Thoracic aorta (tissue), 2 donors: Measurements from ENCODE around the gene BRPF3. TPM values are rescaled to one million over a fixed set of nuclear protein-coding genes. Genes with fewer than 3 reads are reported as not detected.

ENCODE experiments used
- ATAC-seq: fragments of 150-250 bp; one replicate; pipeline ENCODE4 v1.8.0; 2017; ENCODE audit warnings: low read depth; ENCODE audit not compliant: insufficient number of reproducible peaks, low FRiP score
- DNase-seq: peaks from one replicate; pipeline ENCODE4 v3.0.0-alpha.2; 2020; ENCODE audit warnings: low spot score
- H3K27ac ChIP-seq, 2 donors: fragments of 200-600 bp; sonication (generic); 1 replicate in 1 of 2; 2 replicates in 1 of 2; pipeline ENCODE4 v1.5.1; 2016; ENCODE audit warnings: mild to moderate bottlenecking in 2 of 2, moderate library complexity in 2 of 2
- H3K27me3 ChIP-seq: fragments of 200-600 bp; sonication (generic); replicated peaks from 2 replicates; pipeline ENCODE4 v1.6.0; 2016; ENCODE audit warnings: mild to moderate bottlenecking; ENCODE audit not compliant: insufficient read depth
- H3K36me3 ChIP-seq: fragments of 200-600 bp; sonication (generic); one replicate; pipeline ENCODE4 v1.5.1; 2016
- H3K4me1 ChIP-seq, 2 donors: fragments of 200-600 bp; sonication (generic); 1 replicate in 1 of 2; 2 replicates in 1 of 2; pipeline versions ENCODE4 v1.5.1 to v1.6.0; 2016; ENCODE audit warnings: low read depth in 2 of 2, mild to moderate bottlenecking in 1 of 2; ENCODE audit not compliant: control insufficient read depth in 1 of 2
- H3K4me3 ChIP-seq: fragments of 200-600 bp; sonication (generic); 2 replicates; pipeline ENCODE4 v1.5.1; 2016; ENCODE audit warnings: mild to moderate bottlenecking
- H3K9me3 ChIP-seq: fragments of 200-600 bp; sonication (generic); 2 replicates; pipeline ENCODE4 v1.5.1; 2016
- total RNA-seq, 2 donors: library from RNA; depleted of rRNA; stranded (reverse); fragments of >200 nt; gene quantifications; one replicate each; pipeline versions ENCODE4 v1.1.0 to v1.2.3, GENCODE V29; 2016
- TF ChIP-seq, protein P1 (sequence below): fragments of 200-600 bp; sonication (generic); IDR thresholded peaks from one replicate; pipeline ENCODE4 v1.5.1; 2019; ENCODE audit warnings: antibody characterized with exemption

BRPF3 gene
- total RNA-seq: 10 to 100 TPM; 23.2 to 29.2 TPM

DNA sequence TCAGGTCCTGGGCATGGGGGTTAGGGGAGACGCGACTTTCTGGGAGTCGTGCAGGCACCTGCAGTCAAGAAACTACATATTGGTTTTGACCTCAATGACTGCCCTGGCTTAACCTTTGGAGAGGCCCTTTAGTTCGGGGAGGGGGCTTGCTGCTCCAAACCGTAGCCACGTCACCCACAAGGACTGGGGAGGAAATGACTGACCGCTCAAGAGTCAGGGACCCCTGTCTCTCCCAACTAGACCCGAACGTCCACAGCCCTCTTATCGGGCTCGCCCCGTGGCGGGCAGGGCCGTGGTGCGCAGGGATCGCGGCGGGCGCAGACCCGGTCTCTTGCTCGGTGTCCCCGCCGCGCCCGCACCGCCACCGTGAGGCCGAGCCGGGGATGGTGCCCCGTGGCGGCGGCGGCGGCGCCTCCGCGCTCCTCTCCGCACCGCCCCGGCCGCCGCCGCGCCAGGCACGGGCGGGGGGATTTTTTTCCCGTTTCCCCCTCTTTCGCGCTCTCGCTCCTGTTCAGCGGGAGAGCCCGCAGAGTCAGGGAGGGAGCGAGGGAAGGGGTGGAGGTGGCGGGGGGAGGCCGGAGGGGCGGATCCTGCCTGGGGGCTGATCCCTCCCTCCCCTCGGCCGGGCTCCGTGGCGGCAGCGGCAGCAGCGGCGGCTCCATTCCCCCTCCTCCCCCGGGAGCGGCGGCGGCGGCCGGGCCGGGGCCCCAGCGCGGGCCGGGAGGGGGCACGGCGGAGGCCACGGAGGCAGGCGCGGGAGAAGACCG, at the start of gene BRPF3:
Gene BRPF3, plus strand, starts transcription at position 632 of the 767 bp plus-strand sequence. CDS start 3,579 bp downstream, outside the sequence.
- DNase-seq (peak; percentile 31), ATAC-seq (peak; percentile 71)
- TF ChIP-seq, protein P1, sequence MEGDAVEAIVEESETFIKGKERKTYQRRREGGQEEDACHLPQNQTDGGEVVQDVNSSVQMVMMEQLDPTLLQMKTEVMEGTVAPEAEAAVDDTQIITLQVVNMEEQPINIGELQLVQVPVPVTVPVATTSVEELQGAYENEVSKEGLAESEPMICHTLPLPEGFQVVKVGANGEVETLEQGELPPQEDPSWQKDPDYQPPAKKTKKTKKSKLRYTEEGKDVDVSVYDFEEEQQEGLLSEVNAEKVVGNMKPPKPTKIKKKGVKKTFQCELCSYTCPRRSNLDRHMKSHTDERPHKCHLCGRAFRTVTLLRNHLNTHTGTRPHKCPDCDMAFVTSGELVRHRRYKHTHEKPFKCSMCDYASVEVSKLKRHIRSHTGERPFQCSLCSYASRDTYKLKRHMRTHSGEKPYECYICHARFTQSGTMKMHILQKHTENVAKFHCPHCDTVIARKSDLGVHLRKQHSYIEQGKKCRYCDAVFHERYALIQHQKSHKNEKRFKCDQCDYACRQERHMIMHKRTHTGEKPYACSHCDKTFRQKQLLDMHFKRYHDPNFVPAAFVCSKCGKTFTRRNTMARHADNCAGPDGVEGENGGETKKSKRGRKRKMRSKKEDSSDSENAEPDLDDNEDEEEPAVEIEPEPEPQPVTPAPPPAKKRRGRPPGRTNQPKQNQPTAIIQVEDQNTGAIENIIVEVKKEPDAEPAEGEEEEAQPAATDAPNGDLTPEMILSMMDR: peak; percentile 41
- no peaks in the 10 kb centered on the region for H3K27me3 ChIP-seq
- peak within 1 kb of the TSS; percentile 92 to 94 for H3K27ac ChIP-seq
- H3K36me3 ChIP-seq: peaks cover 14% of the 10 kb centered on the region
- H3K4me1 ChIP-seq: peaks cover 11 to 24% of the 10 kb centered on the region in 2 donors
- no peaks in the 10 kb centered on the region for H3K9me3 ChIP-seq
- peak within 1 kb of the TSS; percentile 88 for H3K4me3 ChIP-seq

GRCh38 chr6:36147294-36147693, 49.2 kb upstream of the BRPF3 start:
- ATAC-seq: no peak
- no peak overlapping the region for H3K27ac ChIP-seq
- H3K9me3 ChIP-seq: no peaks in the 10 kb centered on the region
- H3K36me3 ChIP-seq: no peaks in the 10 kb centered on the region
- no peak for DNase-seq
- TF ChIP-seq, protein P1: no peak
- H3K4me1 ChIP-seq: no peaks in the 10 kb centered on the region
- H3K27me3 ChIP-seq: no peaks in the 10 kb centered on the region
- H3K4me3 ChIP-seq: no peak overlapping the region

GRCh38 chr6:36149476-36149875, 47.1 kb upstream of the BRPF3 start:
- H3K27ac ChIP-seq: no peak overlapping the region
- ATAC-seq (no peak), DNase-seq (no peak)
- no peaks in the 10 kb centered on the region for H3K4me1 ChIP-seq
- TF ChIP-seq, protein P1: no peak
- no peaks in the 10 kb centered on the region for H3K9me3 ChIP-seq
- no peaks in the 10 kb centered on the region for H3K36me3 ChIP-seq
- no peak overlapping the region for H3K4me3 ChIP-seq
- H3K27me3 ChIP-seq: no peaks in the 10 kb centered on the region

GRCh38 chr6:36150283-36150682, 46.3 kb upstream of the BRPF3 start:
- H3K27me3 ChIP-seq: no peaks in the 10 kb centered on the region
- no peaks in the 10 kb centered on the region for H3K9me3 ChIP-seq
- ATAC-seq: no peak
- H3K4me3 ChIP-seq: no peak overlapping the region
- H3K4me1 ChIP-seq: no peaks in the 10 kb centered on the region
- H3K36me3 ChIP-seq: no peaks in the 10 kb centered on the region
- H3K27ac ChIP-seq: no peak overlapping the region
- TF ChIP-seq, protein P1: no peak
- DNase-seq: no peak

GRCh38 chr6:36154286-36154685, 42.3 kb upstream of the BRPF3 start:
- DNase-seq: no peak

More at GRCh38 chr6:36154286-36154685, 42.3 kb upstream of the BRPF3 start:
- TF ChIP-seq, protein P1: no peak
- H3K9me3 ChIP-seq: peaks cover 3% of the 10 kb centered on the region
- no peak for ATAC-seq
- H3K4me1 ChIP-seq: no peaks in the 10 kb centered on the region
- no peaks in the 10 kb centered on the region for H3K36me3 ChIP-seq
- no peaks in the 10 kb centered on the region for H3K27me3 ChIP-seq
- H3K4me3 ChIP-seq: no peak overlapping the region
- no peak overlapping the region for H3K27ac ChIP-seq
